Effector CD8-positive, alpha-beta T cell (primary cell): Measurements from ENCODE around the gene CITED1.
"Not testable (repeated sequence)": the region's sequence is repeated elsewhere in the genome, so short reads cannot be mapped to it uniquely, and the experiment has no call there.

Experiments used
- DNase-seq: peaks from one replicate; lab custom pipeline; 2025; lab: John Stamatoyannopoulos, UW
- total RNA-seq, 4 experiments: gene quantifications; one replicate each; lab custom pipeline; 2026; lab: John Stamatoyannopoulos, UW

CITED1 gene, protein sequence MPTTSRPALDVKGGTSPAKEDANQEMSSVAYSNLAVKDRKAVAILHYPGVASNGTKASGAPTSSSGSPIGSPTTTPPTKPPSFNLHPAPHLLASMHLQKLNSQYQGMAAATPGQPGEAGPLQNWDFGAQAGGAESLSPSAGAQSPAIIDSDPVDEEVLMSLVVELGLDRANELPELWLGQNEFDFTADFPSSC
- total RNA-seq: 0 reads per million in 4 experiments

DNA sequence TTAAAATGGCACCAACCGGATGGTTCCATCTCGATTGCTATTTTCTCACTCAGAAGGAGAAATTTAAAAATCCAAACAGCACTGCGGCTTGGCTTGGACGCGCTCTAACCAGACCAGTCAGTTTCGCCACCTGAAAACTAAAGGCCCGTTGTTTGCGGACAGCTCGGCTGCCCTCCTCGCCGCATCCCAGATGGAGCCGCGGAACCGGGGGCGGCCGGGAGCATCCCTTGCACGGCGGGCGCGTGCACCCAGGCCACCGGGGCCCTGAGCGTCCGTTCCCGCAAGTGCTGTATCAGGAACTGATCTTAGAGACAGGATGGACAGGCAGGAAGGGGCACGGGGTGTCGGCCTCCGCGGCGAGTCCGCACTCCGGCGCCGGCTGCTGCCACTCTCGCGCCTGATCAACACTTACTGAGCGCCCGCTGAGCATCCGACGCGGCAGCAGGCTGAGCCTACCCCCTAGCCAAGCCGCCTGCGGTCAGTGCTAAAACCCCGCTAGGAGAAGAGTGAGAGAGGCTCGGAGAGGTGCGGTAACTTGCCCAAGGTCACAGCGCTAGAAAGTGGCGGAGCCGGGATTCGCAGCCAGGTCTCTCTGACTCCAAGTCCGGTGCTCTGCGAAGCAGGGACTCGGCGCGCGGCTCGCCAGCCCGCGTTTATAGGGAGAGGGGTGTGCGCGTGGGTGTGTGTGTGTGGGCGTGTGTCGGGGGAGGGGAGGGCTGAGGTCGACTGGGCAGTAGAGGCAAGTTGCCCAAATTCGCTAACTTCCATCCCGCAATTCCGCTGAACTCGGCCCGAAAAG lies at the start of gene CITED1:
Gene CITED1, minus strand, starts transcription at position 629 of the 799 bp plus-strand sequence. CDS start 3,045 bp downstream, outside the sequence.
- no peak for DNase-seq

DNA sequence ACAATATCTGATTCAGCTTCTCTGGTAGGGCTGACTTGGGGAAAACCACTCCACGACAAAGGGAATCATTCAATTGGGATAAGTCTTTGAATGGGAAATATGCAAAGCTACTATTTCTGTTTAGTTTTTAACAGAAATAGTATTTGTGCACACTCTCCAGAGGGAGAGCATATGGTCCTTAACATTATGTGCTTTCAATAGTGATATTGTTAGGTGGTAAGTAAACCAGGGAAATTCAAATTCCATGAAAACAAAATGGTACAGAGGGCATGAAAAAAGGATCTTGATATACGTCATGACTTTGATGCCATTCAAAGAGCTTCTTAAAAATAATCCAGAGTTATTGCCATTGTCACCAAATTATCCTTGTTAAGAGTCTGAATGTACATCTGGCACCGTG lies 47.1 kb upstream of the CITED1 start:
- no peak for DNase-seq

DNA sequence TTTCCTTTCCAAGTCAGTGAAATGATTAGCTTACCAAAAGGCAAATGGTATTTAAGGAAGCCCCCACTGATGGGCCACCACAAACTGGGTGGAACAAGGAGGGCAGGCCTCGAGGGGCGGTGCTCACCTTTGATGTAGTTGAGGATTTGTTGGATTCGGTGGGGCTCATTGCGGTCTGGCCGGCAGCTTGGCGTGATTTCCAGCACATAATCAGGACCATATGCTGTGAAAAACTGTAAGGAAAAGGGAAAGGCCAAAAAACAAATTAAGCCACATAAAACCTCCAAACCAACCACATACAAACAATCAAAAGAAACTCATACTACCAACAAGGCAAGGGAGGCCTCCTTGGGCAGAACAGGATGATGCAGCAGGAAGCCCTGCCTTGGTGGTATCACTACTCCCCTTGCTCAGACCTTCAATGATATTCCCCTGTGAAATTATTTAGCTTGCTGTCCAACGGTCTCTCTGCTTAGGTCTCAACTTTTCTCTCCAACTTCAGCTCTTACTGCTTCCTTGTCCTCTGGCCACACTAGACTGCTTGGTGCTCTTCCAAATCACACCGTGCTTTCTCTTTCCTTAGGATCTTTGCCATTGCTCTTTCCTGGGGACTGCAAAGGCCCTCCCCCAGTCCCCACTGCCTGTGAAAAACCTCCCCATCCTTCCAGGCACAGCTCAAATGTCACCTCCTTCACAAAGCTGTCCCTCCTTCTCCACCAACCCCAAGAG lies 46.1 kb upstream of the CITED1 start:
- DNase-seq: no peak

DNA sequence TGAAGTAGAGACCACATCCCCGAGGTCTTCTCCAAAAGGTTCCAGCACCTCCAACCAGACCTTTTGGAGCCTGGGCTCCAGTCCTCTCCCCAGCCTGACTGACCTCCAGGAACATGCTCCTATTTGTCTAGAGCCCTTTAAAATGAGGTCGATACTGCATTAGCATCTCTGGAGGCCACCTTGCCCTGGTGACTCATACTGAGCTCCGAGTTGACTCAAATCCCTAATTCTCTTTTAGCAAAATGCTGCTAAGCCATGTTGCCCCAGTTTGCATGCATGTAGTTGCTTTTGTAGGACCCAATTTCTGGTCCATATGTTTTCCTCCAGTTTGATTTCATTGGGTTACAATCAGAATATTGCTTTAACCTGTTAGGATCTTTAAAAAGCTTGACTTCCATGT lies 43.5 kb upstream of the CITED1 start:
- no peak for DNase-seq

DNA sequence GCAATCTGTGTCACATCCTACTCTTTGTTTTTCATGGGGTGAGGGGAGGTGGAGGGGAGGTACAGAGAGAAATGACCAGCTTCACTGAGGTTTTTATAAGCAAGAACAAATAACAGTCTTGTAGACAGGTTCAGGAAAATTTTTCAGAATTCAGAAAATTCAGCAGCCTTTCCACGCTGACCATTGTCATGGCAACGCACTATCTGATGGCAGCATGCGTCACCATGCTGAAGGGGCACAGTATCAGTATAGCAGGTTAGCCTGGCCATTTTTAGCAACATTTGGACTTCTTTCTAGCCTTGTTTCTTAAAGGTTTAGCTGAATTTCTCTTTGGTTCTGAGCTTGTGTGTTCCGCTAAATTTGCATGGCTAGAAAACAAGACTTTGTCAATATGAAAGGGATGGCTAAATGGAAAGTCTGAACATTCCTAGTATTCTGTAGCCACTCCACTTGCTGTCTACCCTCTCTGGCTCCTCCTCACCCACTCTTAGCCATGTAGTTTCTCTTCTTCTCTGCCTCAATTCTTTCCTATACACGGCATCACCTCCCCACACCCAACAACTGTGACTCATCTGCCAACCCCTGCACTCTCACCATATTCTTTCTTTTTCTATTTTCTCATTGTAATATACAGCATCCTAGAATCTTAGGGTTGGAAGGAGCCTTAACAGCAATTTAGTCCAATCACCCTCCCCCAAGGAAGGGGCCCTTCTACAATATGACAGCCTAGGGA lies 42.7 kb upstream of the CITED1 start:
- no peak for DNase-seq

DNA sequence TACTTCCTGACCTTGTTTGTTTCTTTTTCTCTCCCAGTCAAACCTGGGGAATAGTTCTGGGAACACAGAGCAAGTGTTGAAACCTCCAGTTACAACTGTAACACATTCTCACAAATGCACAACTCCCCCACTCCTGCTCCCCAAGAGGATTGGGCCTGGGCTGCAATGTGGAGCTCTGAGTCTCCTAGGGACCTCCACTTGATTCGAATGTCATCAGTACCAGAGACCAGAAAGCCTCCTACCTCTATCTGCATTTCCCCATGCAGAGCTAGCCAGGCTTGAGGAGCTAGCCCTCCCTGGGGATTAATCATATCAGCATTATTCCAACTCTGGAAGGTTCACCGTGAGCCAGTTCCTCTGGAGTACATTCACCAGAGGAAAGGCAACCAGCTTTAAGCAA lies 41.7 kb upstream of the CITED1 start:
- DNase-seq: no peak

DNA sequence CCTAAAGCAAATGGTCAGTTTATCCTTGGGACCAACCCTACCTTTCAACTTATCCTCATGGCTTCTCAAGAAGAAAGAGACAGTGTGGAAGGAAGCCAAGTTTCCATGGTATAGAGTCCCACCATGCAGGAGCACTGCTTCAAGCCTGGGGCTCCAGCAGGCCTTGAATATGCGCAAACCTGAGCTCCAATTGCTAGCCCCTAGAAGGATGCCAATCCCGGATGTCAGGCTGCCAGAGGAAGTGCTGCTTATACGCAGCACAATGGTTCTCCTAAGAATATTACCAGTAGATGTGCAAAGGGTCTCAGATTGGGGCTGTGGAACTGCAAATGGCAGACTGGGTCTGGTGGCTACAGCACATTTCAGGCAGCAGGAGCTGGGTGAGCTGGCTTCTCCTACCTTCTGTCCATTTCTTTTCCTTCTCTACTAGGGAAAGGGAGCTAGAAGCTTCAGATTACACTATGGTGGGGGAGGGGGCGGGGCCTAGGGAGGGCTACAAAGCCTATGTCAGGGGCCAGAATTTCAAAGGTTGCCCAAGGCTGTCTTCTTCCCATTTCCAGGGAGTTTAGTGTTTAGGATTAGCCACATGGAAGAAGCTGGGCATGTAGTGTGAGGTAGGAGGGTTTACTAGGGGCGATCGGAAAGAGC lies 40.7 kb upstream of the CITED1 start:
- no peak for DNase-seq

DNA sequence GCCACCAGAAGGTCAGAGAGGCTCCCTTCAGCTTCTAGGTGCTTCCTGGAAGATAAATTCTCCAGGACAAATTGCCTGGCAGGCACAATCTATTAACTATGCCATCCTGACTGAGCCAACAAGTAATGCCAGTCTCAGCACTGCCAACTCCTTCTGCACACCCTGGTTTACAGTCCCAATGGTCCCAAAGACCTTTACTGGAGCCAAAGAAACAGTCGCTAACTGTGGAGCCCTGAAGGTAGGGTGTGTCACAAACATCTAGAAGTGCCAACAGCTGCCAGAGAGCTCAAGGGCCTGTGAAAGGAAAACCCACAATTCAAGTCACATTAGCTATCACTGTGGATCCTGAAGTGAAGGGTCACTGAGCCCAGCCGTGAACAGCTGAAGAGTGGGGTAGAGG lies 34.9 kb upstream of the CITED1 start:
- DNase-seq: no peak

DNA sequence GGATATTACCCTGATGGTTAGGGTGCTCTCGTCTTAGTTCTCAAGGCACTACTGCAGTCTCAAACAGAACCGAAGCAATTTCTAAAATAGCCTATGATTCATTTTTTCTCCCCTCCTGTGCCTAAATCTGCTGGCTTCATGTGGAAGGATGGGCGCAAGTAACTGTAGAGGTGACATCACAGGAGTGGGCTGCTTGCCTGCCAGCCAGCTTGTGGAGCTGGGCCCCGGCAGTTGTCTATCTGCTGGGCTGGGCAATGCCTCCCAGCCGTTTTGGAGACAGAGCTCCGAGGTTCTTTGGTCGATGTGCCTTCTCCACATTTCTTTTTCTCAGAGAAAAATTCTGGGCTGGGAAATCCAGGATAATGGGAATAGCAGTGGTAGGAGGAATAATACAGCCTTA lies 34.3 kb upstream of the CITED1 start:
- DNase-seq: no peak

DNA sequence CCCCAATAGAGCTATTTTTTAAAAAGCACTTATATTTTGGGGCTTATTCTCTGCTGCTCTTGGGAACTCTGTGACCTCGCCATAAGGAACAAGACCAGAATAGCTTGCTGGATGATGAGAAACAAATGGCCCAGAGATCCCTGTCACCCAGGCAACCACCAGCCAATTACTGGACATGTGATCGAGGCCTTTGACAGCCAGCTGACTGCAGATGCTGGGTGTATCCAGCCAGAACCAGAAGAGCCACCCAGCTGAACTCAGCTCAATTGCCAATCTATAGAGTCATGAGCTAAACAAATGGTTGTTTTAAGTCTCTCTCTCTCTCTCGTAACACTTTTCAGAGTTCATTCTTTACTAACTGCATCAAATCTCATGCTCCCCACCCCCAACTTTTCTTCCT lies 24.4 kb upstream of the CITED1 start:
- DNase-seq: no peak

DNA sequence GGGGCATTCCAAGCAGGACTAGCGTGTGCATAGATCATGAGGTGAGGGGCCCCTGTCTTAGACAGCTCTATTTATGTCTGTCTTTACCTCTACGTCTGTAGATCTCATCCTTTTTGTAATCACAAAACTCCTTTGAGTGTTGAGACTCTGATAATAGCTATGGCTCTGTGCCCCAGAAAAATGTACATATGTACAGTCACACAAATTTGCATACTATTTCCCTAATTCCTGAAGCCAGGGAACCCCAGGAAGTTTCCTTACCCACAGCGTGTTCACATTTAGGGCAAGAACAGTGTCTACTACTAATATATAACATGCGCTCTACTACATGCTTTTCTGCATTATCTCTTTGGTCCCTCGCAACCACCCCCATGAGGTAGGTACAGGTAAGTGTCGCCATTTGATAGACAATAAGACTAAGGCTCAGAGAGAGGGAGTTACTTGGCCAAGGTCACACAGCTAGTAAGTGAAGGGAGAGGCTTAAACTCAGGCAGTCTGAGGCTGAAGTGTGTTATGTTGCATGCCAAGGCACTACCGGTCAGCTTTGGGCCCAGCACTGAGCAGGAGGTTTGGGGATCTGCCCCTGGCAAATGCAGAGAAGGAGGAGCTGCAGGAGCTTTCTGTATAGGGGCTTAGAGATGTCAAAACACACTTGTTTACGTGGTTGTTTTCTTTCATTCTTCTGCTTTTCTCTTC lies 21.0 kb upstream of the CITED1 start:
- DNase-seq: no peak

DNA sequence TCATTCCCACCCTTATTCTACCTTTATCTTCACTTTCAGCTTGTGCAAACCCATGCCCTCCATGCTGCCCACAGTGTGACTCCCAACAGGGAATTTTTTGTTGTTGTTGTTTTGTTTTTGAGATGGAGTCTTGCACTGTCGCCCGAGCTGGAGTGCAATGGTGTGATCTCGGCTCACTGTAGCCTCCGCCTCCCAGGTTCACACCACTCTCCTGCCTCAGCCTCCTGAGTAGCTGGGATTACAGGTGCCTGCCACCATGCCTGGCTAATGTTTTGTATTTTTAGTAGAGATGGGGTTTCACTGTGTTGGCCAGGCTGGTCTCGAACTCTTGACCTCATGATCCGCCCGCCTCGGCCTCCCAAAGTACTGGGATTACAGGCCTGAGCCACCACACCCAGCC lies 13.9 kb upstream of the CITED1 start:
- not testable (repeated sequence) for DNase-seq

DNA sequence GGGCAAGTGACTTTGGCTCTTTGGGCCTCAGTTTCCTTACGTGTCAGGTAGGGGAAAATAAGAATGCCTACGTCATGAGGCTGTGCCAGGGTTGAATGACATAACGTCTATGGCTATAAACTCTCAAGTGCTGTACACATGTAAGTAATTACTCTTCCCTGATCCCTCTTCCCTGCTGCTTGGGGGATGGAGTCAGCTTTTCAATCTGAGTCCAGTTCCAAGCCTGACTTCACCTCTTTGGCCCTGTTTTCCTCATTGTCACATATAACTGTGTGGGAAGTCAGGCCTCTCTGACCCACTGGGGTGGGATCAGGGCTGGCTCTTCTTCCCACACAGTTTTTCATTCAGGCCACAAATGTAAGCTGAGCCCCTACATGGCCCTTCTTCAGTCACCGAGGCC lies 11.4 kb upstream of the CITED1 start:
- no peak for DNase-seq

DNA sequence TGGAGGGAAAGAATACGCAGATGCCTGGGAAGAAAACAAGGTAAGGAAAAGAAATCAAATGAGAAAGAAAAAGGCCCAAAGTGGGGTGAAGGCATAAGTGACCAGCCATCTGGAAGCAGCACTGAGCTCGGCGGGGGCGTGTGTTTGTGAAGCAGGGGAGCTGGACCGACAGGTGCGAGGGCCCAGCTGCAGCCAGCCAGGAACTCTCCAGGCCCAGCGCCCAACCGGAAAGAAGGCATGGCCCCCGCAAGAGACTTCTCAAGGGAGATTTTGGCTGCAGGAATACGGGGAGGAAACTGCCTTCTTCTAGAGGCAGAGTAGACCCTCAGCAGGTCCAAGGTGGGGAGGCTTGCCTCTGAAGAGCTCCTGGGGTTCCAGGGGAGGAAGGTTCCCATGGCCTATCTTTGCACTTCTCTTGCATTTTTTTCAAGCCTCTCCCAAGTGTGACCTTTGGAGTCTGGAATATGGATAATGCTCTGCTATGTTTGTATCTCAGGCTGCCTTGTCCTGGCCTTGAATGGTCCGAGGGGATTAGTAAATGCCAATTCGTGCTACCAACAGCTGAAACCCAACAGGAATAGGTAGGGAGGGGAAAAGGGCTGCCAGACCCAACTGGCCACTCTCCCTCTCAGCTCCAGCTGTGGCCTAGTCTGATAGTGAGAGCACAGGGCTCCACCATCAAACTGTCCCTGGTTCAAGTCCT lies 10.8 kb upstream of the CITED1 start:
- DNase-seq: no peak

DNA sequence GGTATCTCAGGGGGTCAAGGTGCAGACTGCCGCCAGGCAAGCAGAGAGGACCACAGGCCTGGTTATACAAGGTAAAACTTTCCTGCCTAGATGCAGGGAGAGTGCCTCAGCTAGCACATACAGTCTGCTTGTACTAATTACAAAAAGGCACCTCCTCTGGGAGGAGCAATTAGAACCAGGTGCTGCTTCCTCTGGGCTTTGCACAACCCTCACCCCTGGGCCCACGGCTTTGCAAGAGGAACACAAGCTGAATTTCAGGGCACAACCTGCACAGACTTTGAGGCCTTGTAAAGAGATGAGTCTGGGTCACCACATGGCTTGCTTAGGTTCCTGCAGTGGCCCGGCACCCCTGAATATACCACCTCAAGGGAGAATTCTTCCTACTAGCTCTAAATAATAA lies 9.2 kb upstream of the CITED1 start:
- no peak for DNase-seq

DNA sequence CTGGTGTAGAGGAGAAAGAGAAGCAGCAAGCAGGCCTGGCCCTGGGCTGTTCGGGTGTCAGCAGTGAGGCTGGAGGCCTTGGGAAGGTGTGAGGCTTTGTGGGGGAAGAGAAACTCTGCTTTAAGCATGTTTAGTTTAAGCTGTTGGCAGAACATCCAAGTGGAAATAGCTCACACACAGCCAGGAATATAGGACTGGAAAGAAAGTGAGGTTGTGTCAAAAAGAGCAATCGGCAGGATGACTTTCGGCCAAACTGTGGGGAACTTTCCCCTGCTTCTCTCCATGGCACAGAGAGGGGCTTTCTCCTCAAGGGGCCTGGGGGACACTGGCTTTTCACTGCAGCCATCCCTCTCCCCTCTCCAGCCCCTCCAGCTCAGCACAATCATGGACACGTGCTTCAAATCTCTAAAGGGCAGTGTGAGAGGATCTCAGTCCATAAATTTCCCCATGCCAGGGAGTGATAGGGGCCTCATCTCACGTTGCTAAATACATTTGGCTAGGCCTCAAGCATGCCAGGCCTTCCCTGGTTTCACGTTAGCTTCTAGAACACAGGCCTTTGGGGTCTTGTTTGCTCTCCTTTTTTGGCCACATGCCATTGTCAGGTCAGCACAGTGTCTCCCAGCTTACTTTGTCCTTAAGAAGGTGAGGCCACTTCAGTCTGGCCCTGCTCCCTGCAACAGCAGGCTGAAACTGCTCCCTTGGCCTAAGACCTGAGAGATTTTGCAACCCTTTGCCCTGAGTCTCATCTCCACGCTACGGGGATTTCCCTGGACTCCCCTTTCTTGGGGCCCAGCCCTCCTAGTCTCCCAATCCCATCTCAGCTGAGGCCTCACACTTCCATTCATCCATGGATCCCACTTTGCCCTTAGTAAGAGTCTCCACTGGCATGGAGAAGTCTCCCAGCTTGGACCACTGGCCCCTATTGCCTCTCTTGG lies 8.3 kb upstream of the CITED1 start:
- DNase-seq: no peak

DNA sequence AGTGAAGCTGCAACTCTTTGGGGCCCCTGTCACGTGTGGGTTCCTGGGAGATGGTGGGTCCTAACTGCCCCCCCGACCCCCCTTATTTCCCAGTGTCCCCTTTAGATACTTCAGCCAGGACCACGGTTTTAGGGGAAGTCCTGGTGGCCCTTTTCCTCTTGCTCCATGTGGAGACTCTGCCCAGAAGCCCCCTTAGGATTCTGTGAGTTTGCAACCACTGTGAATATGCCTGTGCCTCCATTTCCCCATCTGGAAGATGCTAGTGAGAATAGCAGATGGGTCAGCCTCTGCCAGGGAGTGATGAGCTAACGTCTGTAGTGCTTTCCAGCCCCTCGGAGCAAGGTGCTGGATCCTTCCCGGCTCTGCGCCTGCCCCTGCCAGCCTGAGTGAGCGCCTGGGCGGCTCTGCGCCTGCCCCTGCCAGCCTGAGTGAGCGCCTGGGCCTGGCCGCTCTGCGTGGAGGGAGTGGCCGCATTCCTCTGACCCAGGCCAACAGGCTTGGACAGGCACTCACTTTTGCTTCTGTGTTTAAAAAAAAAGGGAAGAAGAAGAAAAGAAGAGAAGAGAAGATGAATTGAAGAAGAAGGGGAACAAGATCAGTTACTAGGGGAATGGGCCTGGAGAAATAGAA lies 6.7 kb upstream of the CITED1 start:
- no peak for DNase-seq

DNA sequence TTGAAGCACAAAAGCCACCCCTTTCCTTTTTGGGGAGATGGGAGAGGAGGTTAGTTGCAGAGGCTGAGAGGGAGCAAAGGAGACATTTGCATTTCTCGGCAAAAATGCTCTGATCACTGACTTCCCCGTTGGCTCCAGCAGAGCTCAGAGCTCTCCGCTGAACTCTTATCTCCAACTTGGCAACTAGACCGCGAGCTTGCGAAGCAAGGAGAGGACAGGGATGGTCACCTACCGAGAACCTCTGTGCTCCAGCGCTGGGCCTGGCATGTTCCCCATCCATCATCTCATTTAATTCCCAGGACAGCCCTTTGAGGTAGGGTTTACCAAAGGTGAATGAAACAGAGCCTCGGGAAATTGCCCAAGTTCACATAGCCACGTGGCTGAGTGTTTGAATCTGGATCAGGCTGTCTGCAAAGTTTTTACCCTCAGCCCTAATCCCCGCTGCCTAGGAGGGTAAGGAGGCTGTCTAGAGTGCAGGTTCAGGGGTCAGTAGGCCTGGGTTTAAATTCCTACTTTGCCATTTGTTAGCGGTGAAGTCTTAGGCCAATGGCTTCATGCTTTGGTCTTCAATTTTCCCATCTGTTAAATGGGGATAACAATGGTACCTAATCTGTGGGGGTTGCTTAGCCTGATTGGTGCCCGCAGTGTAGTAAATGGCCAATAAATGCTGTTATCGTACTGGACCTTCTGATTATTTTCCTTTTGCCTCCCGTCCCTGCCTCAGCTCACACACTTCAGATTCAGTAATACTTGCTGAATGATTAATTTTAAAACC lies 3.8 kb upstream of the CITED1 start:
- no peak for DNase-seq
